GM19438 (cell line): Measurements from ENCODE around the gene NUDT21.
"Not testable (repeated sequence)": the region's sequence is repeated elsewhere in the genome, so short reads cannot be mapped to it uniquely, and the experiment has no call there.

ENCODE experiments used
- ATAC-seq: cut with Tn5 transposase; IDR thresholded peaks from one replicate; pipeline ENCODE4 v1.9.1; 2021; ENCODE audit warnings: low read depth; ENCODE audit not compliant: unreplicated experiment

NUDT21 gene

GRCh38 chr16:56382459-56382858 is 68.7 kb downstream of the NUDT21 start:
- no peak for ATAC-seq

DNA sequence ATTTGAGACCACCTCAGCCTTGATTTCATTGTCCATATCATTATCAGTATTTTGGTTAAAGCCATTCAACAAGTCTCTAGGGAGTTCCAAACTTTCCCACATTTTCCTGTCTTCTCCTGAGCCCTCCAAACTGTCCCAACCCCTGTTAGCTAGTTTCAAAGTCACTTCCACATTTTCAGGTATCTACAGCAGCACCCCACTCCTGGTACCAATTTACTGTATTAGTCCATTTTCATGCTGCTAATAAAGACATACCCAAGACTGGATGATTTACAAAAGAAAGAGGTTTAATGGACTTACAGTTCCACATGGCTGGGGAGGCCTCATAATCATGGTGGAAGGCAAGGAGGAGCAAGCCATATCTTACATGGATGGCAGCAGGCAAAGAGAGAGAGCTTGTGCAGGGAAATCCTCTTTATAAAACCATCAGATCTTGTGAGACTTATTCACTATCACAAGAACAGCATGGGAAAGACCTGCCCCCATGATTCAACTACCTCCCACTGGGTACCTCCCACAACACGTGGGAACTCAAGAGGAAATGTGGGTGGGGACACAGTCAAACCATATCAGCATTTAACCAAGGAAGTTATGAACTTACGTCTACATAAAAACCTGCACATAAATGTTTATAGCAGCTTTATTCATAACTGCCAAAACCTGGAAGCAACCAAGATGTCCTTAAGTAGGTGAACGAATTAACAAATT is 70.2 kb downstream of the NUDT21 start:
- not testable (repeated sequence) for ATAC-seq
